IMR-90 (cell line): ENCODE data around the gene LCE2B. TPM values are rescaled to one million over a fixed set of nuclear protein-coding genes. Genes with fewer than 3 reads are reported as not detected.

Experiments
- ATAC-seq: fragments of 200-7000 bp; cut with Tn5 transposase; 2 replicates; pipeline ENCODE4 v1.9.1; 2020; ENCODE audit warnings: low read depth, mild to moderate bottlenecking, moderate library complexity
- BruUV-seq: library from RNA; stranded (reverse); fragments of 400-500 nt; replicated peaks from 2 replicates; lab custom pipeline; 2021; lab: Mats Ljungman, UMichigan
- CTCF ChIA-PET: fragments of 300-600 bp; formaldehyde crosslinking; extraction: SDS; loops from one replicate; lab custom pipeline; 2021; ENCODE audit warnings: antibody characterized with exemption; lab: Yijun Ruan, JAX
- POLR2A ChIA-PET: fragments of 300-600 bp; sonication (Branson Sonifier 250); formaldehyde crosslinking; loops from one replicate; lab custom pipeline; 2022; ENCODE audit warnings: antibody characterized with exemption; ENCODE audit not compliant: unreplicated experiment; lab: Charles Lee
- DNase-seq: peaks from one replicate; pipeline ENCODE4 v3.0.0; 2013
- H2AFZ ChIP-seq: replicated peaks from 2 replicates; pipeline ENCODE3; 2013; ENCODE audit warnings: low read length, mild to moderate bottlenecking; ENCODE audit not compliant: poor library complexity
- H2AK5ac ChIP-seq: 2 replicates; pipeline ENCODE4 v1.6.1; 2013; ENCODE audit warnings: low read depth, low read length, inconsistent platforms
- H2AK9ac ChIP-seq: replicated peaks from 2 replicates; pipeline ENCODE3; 2013; ENCODE audit warnings: mild to moderate bottlenecking, low read depth, low read length, moderate library complexity; ENCODE audit not compliant: poor library complexity
- H2BK120ac ChIP-seq: 2 replicates; pipeline ENCODE4 v1.6.1; 2013; ENCODE audit warnings: low read depth, low read length, inconsistent platforms
- H2BK15ac ChIP-seq: 3 replicates; pipeline ENCODE4 v1.6.1; 2013; ENCODE audit warnings: low read depth, low read length, inconsistent platforms
- H2BK20ac ChIP-seq: 2 replicates; pipeline ENCODE4 v1.6.1; 2013; ENCODE audit warnings: low read depth, mild to moderate bottlenecking, inconsistent platforms, low read length, moderate library complexity
- H2BK5ac ChIP-seq: 2 replicates; pipeline ENCODE4 v1.6.1; 2013; ENCODE audit warnings: mild to moderate bottlenecking, low read depth, low read length, inconsistent platforms; ENCODE audit not compliant: poor library complexity, severe bottlenecking
- H3K14ac ChIP-seq: replicated peaks from 2 replicates; pipeline ENCODE4 v1.6.1; 2013; ENCODE audit warnings: low read depth, low read length, inconsistent platforms
- H3K18ac ChIP-seq: 2 replicates; pipeline ENCODE4 v1.6.1; 2013; ENCODE audit warnings: low read depth, low read length, control low read depth
- H3K23ac ChIP-seq: 2 replicates; pipeline ENCODE4 v1.6.1; 2013; ENCODE audit warnings: low read depth, low read length, inconsistent platforms
- H3K27ac ChIP-seq: 2 replicates; pipeline ENCODE4 v1.5.1; 2013; ENCODE audit warnings: mild to moderate bottlenecking, control low read depth, low read length; ENCODE audit not compliant: insufficient read depth
- H3K27me3 ChIP-seq: 2 replicates; pipeline ENCODE4 v1.6.1; 2013; ENCODE audit warnings: low read length; ENCODE audit not compliant: control insufficient read depth, insufficient read depth
- H3K36me3 ChIP-seq: 2 replicates; pipeline ENCODE4 v1.6.1; 2013; ENCODE audit warnings: low read length, mixed read lengths; ENCODE audit not compliant: control insufficient read depth, insufficient read depth
- H3K4ac ChIP-seq: 2 replicates; pipeline ENCODE4 v1.6.1; 2013; ENCODE audit warnings: low read depth, low read length, inconsistent platforms
- H3K4me1 ChIP-seq: 2 replicates; pipeline ENCODE4 v1.6.1; 2013; ENCODE audit warnings: low read length, mixed read lengths; ENCODE audit not compliant: control insufficient read depth, insufficient read depth
- H3K4me2 ChIP-seq: 2 replicates; pipeline ENCODE4 v1.6.1; 2013; ENCODE audit warnings: low read depth, mild to moderate bottlenecking, control low read depth, low read length, moderate library complexity
- H3K4me3 ChIP-seq: 2 replicates; pipeline ENCODE4 v1.5.1; 2013; ENCODE audit warnings: low read depth, mild to moderate bottlenecking, control low read depth, low read length, moderate library complexity; ENCODE audit not compliant: insufficient read depth
- H3K56ac ChIP-seq: 2 replicates; pipeline ENCODE4 v1.6.1; 2013; ENCODE audit warnings: low read length, inconsistent platforms; ENCODE audit not compliant: insufficient read depth; ENCODE audit errors: extremely low read depth
- H3K79me1 ChIP-seq, 2 experiments: 2 replicates each; pipeline ENCODE4 v1.6.1; 2013; ENCODE audit warnings: low read length in 2 of 2, inconsistent platforms in 1 of 2, low read depth in 1 of 2
- H3K9ac ChIP-seq: 2 replicates; pipeline ENCODE4 v1.6.1; 2013; ENCODE audit warnings: low read depth, low read length, control low read depth
- H3K9me1 ChIP-seq: 2 replicates; pipeline ENCODE4 v1.6.1; 2013; ENCODE audit warnings: low read length, inconsistent platforms; ENCODE audit not compliant: insufficient read depth
- H3K9me3 ChIP-seq: 2 replicates; pipeline ENCODE4 v1.6.1; 2013; ENCODE audit warnings: low read length; ENCODE audit not compliant: control insufficient read depth, insufficient read depth
- H4K20me1 ChIP-seq: 2 replicates; pipeline ENCODE4 v1.6.1; 2013; ENCODE audit warnings: low read length, inconsistent platforms; ENCODE audit not compliant: insufficient read depth
- H4K5ac ChIP-seq: 2 replicates; pipeline ENCODE4 v1.6.1; 2013; ENCODE audit warnings: mild to moderate bottlenecking, low read depth, low read length, control low read depth
- H4K8ac ChIP-seq, 2 experiments: 2 replicates each; pipeline ENCODE4 v1.6.1; 2013; ENCODE audit warnings: low read depth in 2 of 2, low read length in 2 of 2, control low read depth in 1 of 2, inconsistent platforms in 1 of 2
- H4K91ac ChIP-seq: 2 replicates; pipeline ENCODE4 v1.6.1; 2013; ENCODE audit warnings: low read depth, low read length, inconsistent platforms; ENCODE audit not compliant: insufficient read depth
- BHLHE40 ChIP-seq: fragments of 150-350 bp; IDR thresholded peaks from 2 replicates; pipeline ENCODE4 v1.6.1; 2016; ENCODE audit warnings: mild to moderate bottlenecking, low read depth, low read length
- CEBPB ChIP-seq: IDR thresholded peaks from 2 replicates; pipeline ENCODE4 v1.6.1; 2012; ENCODE audit warnings: low read depth, low read length, improper control_type of control experiment
- CHD1 ChIP-seq: IDR thresholded peaks from 2 replicates; pipeline ENCODE4 v1.6.1; 2012; ENCODE audit warnings: low read depth, low read length, improper control_type of control experiment
- CTCF ChIP-seq: conservative IDR thresholded peaks from 2 replicates; pipeline ENCODE4 v1.5.1; 2012; ENCODE audit warnings: mild to moderate bottlenecking, low read depth, low read length, improper control_type of control experiment
- MAFK ChIP-seq: IDR thresholded peaks from 2 replicates; pipeline ENCODE4 v1.6.1; 2012; ENCODE audit warnings: low read depth, low read length, improper control_type of control experiment
- MAZ ChIP-seq: IDR thresholded peaks from 2 replicates; pipeline ENCODE4 v1.6.1; 2012; ENCODE audit warnings: low read depth, mild to moderate bottlenecking, low read length, improper control_type of control experiment, moderate library complexity, borderline replicate concordance
- MXI1 ChIP-seq: IDR thresholded peaks from 2 replicates; pipeline ENCODE4 v1.6.1; 2012; ENCODE audit warnings: low read depth, mild to moderate bottlenecking, low read length, moderate library complexity, borderline replicate concordance
- NFE2L2 ChIP-seq: fragments of 150-350 bp; IDR thresholded peaks from 2 replicates; pipeline ENCODE4 v1.6.1; 2016; ENCODE audit warnings: low read depth, mild to moderate bottlenecking, low read length
- RAD21 ChIP-seq: IDR thresholded peaks from 2 replicates; pipeline ENCODE4 v1.6.1; 2012; ENCODE audit warnings: low read length, improper control_type of control experiment
- RCOR1 ChIP-seq: IDR thresholded peaks from 2 replicates; pipeline ENCODE4 v1.6.1; 2012; ENCODE audit warnings: mild to moderate bottlenecking, low read length, improper control_type of control experiment; ENCODE audit not compliant: insufficient replicate concordance
- RFX5 ChIP-seq: IDR thresholded peaks from 2 replicates; pipeline ENCODE4 v1.8.0; 2012; ENCODE audit warnings: low read depth, mild to moderate bottlenecking, low read length, moderate library complexity
- USF2 ChIP-seq: fragments of 150-350 bp; IDR thresholded peaks from 2 replicates; pipeline ENCODE4 v1.6.1; 2017; ENCODE audit warnings: mild to moderate bottlenecking, antibody characterized with exemption, low read length, low read depth
- WGBS, 2 experiments: methylation state at CpG; one replicate each; pipeline versions ENCODE4 v1.1.5 to v1.1.7; 2013; ENCODE audit warnings: missing lambda C conversion rate in 2 of 2; ENCODE audit not compliant: insufficient read length in 1 of 2; ENCODE audit errors: extremely low coverage in 2 of 2; 5-methylcytosine and 5-hydroxymethylcytosine counted together
- dilution Hi-C: fragments of 300-500 bp; cut with HindIII; formaldehyde crosslinking; loops from one replicate; pipeline ENCODE4 v1.14.3; 2018; ENCODE audit warnings: low sequenced_read_pairs; ENCODE audit not compliant: unreplicated experiment
- in situ Hi-C: fragments of 300-500 bp; cut with MboI; formaldehyde crosslinking; loops from 3 replicates; pipeline ENCODE4 v1.14.3; 2019; ENCODE audit warnings: low sequenced_read_pairs, inconsistent platforms, mixed read lengths
- intact Hi-C: fragments of 100-400 bp; cut with micrococcal nuclease; formaldehyde crosslinking; loops from 2 replicates; pipeline ENCODE4 v1.10.0; 2022
- polyA plus RNA-seq, 3 experiments: library from polyadenylated mRNA; depleted of rRNA; stranded (reverse); fragments of >200 nt; gene quantifications; 2 replicates each; pipeline ENCODE4 v1.2.3, GENCODE V29; 2012; ENCODE audit warnings: low replicate concordance in 1 of 3
- total RNA-seq: library from RNA; depleted of rRNA; stranded (reverse); fragments of >200 nt; gene quantifications from 2 replicates; pipeline ENCODE4 v1.2.3, GENCODE V29; 2012

The LCE2B gene
- total and polyA plus RNA-seq, 2 of the 4 experiments (the other 2 are of a cell fraction), result not detected

DNA sequence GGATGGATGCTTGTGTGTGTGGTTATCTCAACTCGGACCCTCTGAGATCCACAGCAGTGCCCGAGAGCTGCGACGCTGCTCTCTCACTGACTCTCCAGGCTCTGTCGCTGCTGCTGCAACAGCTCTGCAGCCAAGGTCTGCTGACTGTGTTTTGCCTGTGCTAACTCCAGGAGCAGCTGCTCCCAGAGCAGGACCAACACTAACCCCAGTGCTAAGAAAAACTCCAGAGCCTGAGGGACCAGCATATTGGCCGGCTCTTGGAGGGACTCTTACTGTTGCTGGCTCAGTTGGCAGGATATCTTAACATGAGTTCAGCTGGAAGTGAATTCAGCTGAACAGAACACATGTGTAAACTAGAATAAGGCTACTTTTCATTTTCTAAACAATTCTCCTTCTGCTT is 6.5 kb upstream of the LCE2B start:
- H2BK20ac ChIP-seq, result no peak overlapping the region
- ATAC-seq (no peak), DNase-seq (no peak)
- H4K8ac ChIP-seq, result no peak overlapping the region
- dilution Hi-C loops, result no loop called here
- no peak overlapping the region for H3K23ac ChIP-seq
- no peak overlapping the region for H2BK5ac ChIP-seq
- no peaks in the 10 kb centered on the region for H3K9me3 ChIP-seq
- H3K9ac ChIP-seq, result no peak overlapping the region
- TF ChIP-seq RFX5 (no peak), MXI1 (no peak), MAZ (no peak), MAFK (no peak), NFE2L2 (no peak), CTCF (no peak), BHLHE40 (no peak), USF2 (no peak), RAD21 (no peak), CEBPB (no peak), RCOR1 (no peak), CHD1 (no peak)
- no TSS peak for BruUV-seq
- no peak overlapping the region for H2AK9ac ChIP-seq
- H3K36me3 ChIP-seq, result no peaks in the 10 kb centered on the region
- no peak overlapping the region for H3K18ac ChIP-seq
- no peak overlapping the region for H3K4me2 ChIP-seq
- intact Hi-C loops, result no loop called here
- H4K91ac ChIP-seq, result no peak overlapping the region
- no peak overlapping the region for H3K56ac ChIP-seq
- H4K20me1 ChIP-seq, result no peaks in the 10 kb centered on the region
- CTCF ChIA-PET, result no interaction called here
- H2BK120ac ChIP-seq, result no peak overlapping the region
- no peak overlapping the region for H3K27ac ChIP-seq
- H4K5ac ChIP-seq, result no peak overlapping the region
- no peaks in the 10 kb centered on the region for H3K79me1 ChIP-seq
- no peak overlapping the region for H3K4ac ChIP-seq
- H3K14ac ChIP-seq, result no peak overlapping the region
- WGBS, 2 experiments, result 68% methylated on average over 5 of the region's 6 CpGs; no CpG with 5 or more reads in 1 of the 2 experiments
- H3K4me3 ChIP-seq, result no peak overlapping the region
- no peak overlapping the region for H2AK5ac ChIP-seq
- in situ Hi-C loops, result no loop called here
- H3K27me3 ChIP-seq, result peaks cover 1% of the 10 kb centered on the region; the same call in 1 of the 2 replicates
- no peak overlapping the region for H2AFZ ChIP-seq
- H3K9me1 ChIP-seq, result no peaks in the 10 kb centered on the region
- H2BK15ac ChIP-seq, result no peak overlapping the region
- H3K4me1 ChIP-seq, result no peaks in the 10 kb centered on the region
- POLR2A ChIA-PET, result no interaction called here
